Esophagus squamous epithelium (tissue), 4 donors: ENCODE measurements around the gene SBNO2.

ENCODE experiments used
- POLR2A ChIP-seq, 4 donors: fragments of 450-650 bp; IDR thresholded peaks; one replicate each; pipeline ENCODE4 v1.6.1; 2017; ENCODE audit warnings: antibody characterized with exemption in 4 of 4, mild to moderate bottlenecking in 4 of 4, moderate library complexity in 3 of 4
- TF ChIP-seq, protein P1 (sequence below), 6 experiments: fragments of 450-650 bp in 4 of 6; fragments of 200-600 bp in 2 of 6; sonication (generic) in 2 of 6; IDR thresholded peaks; one replicate each; pipeline ENCODE4 v1.5.1; 2016 to 2019; ENCODE audit warnings: antibody characterized with exemption in 6 of 6, mild to moderate bottlenecking in 4 of 6, moderate library complexity in 4 of 6

DNA sequence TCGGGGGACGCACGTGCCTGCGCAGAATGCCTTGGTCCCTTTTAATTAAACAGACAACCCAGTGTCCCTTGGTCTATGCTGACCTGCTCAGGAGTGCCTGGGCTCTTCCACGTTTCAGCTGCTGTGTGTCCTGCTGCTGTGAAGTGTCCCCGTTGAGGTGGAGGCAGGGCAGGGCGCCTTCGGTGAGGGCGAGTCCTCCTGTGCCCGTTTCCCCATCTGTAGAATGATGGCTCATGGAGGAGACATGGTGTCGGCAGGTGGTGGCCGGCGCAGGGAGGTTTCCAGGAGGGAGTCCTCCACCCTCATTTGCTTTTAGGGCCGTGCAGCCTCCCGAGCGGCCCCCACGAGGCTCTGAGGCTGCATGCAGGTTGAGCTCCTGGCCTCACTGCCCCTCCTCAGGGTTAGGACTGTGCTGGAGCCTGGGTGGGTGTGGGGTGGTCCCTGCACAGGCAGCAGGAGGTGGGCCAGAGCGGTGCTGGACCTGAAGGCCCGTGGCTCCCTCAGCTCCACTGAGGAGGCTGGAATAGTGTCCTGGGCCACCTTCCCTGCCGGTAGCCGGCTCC, 40.3 kb upstream of the SBNO2 start:
- TF ChIP-seq, protein P1, sequence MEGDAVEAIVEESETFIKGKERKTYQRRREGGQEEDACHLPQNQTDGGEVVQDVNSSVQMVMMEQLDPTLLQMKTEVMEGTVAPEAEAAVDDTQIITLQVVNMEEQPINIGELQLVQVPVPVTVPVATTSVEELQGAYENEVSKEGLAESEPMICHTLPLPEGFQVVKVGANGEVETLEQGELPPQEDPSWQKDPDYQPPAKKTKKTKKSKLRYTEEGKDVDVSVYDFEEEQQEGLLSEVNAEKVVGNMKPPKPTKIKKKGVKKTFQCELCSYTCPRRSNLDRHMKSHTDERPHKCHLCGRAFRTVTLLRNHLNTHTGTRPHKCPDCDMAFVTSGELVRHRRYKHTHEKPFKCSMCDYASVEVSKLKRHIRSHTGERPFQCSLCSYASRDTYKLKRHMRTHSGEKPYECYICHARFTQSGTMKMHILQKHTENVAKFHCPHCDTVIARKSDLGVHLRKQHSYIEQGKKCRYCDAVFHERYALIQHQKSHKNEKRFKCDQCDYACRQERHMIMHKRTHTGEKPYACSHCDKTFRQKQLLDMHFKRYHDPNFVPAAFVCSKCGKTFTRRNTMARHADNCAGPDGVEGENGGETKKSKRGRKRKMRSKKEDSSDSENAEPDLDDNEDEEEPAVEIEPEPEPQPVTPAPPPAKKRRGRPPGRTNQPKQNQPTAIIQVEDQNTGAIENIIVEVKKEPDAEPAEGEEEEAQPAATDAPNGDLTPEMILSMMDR (IDR thresholded peaks at IDR 0.05), result no peak
- no peak for TF ChIP-seq POLR2A (IDR thresholded peaks at IDR 0.05)
